ENCODE results near the gene TTC27.

GRCh38 chr2:32806857-32807256, 179.0 kb downstream of the TTC27 start:
- TF ChIP-seq POLR2AphosphoS5 (IDR thresholded peaks at IDR 0.05) = no peak
- TF ChIP-seq, protein P1, sequence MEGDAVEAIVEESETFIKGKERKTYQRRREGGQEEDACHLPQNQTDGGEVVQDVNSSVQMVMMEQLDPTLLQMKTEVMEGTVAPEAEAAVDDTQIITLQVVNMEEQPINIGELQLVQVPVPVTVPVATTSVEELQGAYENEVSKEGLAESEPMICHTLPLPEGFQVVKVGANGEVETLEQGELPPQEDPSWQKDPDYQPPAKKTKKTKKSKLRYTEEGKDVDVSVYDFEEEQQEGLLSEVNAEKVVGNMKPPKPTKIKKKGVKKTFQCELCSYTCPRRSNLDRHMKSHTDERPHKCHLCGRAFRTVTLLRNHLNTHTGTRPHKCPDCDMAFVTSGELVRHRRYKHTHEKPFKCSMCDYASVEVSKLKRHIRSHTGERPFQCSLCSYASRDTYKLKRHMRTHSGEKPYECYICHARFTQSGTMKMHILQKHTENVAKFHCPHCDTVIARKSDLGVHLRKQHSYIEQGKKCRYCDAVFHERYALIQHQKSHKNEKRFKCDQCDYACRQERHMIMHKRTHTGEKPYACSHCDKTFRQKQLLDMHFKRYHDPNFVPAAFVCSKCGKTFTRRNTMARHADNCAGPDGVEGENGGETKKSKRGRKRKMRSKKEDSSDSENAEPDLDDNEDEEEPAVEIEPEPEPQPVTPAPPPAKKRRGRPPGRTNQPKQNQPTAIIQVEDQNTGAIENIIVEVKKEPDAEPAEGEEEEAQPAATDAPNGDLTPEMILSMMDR (IDR thresholded peaks at IDR 0.05) = no peak
- no peak for TF ChIP-seq EP300 (IDR thresholded peaks at IDR 0.05)
